ENCODE measurements around the gene NOTO.

Gene NOTO

GRCh38 chr2:73250872-73251846 lies 48.8 kb downstream of the NOTO start:
- H3K27me3 ChIP-seq (ENCODE audit: insufficient read depth, low read length) = no peaks in the 10 kb centered on the region
- H2AFZ ChIP-seq (ENCODE audit: low read depth, low read length) = no peak overlapping the region
- H3K4me3 ChIP-seq (ENCODE audit: low read length) = no peak overlapping the region
- H3K9me3 ChIP-seq (ENCODE audit: low read length) = no peaks in the 10 kb centered on the region
- H3K4me1 ChIP-seq (ENCODE audit: insufficient read depth, low read length) = no peaks in the 10 kb centered on the region
- peaks cover 85% of the 10 kb centered on the region for H3K36me3 ChIP-seq (ENCODE audit: insufficient read depth, low read length)

DNA sequence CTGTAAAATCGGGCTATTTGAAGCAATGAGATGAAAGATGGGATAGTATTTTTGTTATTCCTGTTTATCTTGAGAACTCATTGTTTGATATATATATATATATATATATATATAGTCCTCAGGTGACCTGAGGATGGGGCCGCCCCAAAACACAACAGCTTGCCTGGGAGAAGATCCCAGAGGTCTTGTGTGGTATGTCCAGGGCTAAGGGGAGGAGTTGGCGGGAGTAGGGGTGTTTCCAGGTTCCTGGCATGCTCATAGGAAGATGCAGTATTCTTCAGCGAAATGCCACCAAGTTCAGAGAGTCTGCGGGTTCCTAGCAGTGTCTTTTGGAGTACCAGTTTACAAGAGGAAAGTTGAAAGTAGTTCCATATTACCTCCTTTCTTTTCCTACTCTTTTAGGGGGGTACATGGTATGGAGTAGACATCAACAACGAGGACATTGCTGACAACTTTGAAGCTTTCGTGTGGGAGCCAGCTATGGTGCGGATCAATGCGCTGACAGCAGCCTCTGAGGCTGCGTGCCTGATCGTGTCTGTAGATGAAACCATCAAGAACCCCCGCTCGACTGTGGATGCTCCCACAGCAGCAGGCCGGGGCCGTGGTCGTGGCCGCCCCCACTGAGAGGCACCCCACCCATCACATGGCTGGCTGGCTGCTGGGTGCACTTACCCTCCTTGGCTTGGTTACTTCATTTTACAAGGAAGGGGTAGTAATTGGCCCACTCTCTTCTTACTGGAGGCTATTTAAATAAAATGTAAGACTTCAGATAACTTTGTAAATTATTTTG lies 50.1 kb downstream of the NOTO start:
- no peaks in the 10 kb centered on the region for H3K9me3 ChIP-seq (ENCODE audit: low read length)
- H3K4me3 ChIP-seq (ENCODE audit: low read length) = no peak overlapping the region
- H3K4me1 ChIP-seq (ENCODE audit: insufficient read depth, low read length) = no peaks in the 10 kb centered on the region
- no peak overlapping the region for H2AFZ ChIP-seq (ENCODE audit: low read depth, low read length)
- peaks cover 72% of the 10 kb centered on the region for H3K36me3 ChIP-seq (ENCODE audit: insufficient read depth, low read length)
- H3K27me3 ChIP-seq (ENCODE audit: insufficient read depth, low read length) = no peaks in the 10 kb centered on the region

- Histone ChIP-seq H3K9me3 (ENCODE audit: low read length) (no peaks in the 10 kb centered on the region), H3K36me3 (ENCODE audit: insufficient read depth, low read length) (peaks cover 64% of the 10 kb centered on the region), H2AFZ (ENCODE audit: low read depth, low read length) (no peak overlapping the region), H3K27me3 (ENCODE audit: insufficient read depth, low read length) (no peaks in the 10 kb centered on the region), H3K4me3 (ENCODE audit: low read length) (no peak overlapping the region), H3K4me1 (ENCODE audit: insufficient read depth, low read length) (no peaks in the 10 kb centered on the region)
These were observed 51.0 kb downstream of the NOTO start for GRCh38 chr2:73253400-73253799.

- no peaks in the 10 kb centered on the region for H3K4me1 ChIP-seq (ENCODE audit: insufficient read depth, low read length)
- no peak overlapping the region for H3K4me3 ChIP-seq (ENCODE audit: low read length)
- H3K9me3 ChIP-seq (ENCODE audit: low read length) = no peaks in the 10 kb centered on the region
- peaks cover 62% of the 10 kb centered on the region for H3K36me3 ChIP-seq (ENCODE audit: insufficient read depth, low read length)
- no peaks in the 10 kb centered on the region for H3K27me3 ChIP-seq (ENCODE audit: insufficient read depth, low read length)
- no peak overlapping the region for H2AFZ ChIP-seq (ENCODE audit: low read depth, low read length)
These were observed 51.5 kb downstream of the NOTO start for GRCh38 chr2:73253901-73254300.

- H3K4me3 ChIP-seq (ENCODE audit: low read length) = no peak overlapping the region
- H3K4me1 ChIP-seq (ENCODE audit: insufficient read depth, low read length) = no peaks in the 10 kb centered on the region
- no peak overlapping the region for H2AFZ ChIP-seq (ENCODE audit: low read depth, low read length)
- H3K36me3 ChIP-seq (ENCODE audit: insufficient read depth, low read length) = peaks cover 58% of the 10 kb centered on the region
- no peaks in the 10 kb centered on the region for H3K27me3 ChIP-seq (ENCODE audit: insufficient read depth, low read length)
- no peaks in the 10 kb centered on the region for H3K9me3 ChIP-seq (ENCODE audit: low read length)
These were observed 52.1 kb downstream of the NOTO start for GRCh38 chr2:73254343-73255006.

GRCh38 chr2:73255007-73255644 lies 52.8 kb downstream of the NOTO start:
- Histone ChIP-seq H2AFZ (ENCODE audit: low read depth, low read length) (no peak overlapping the region), H3K27me3 (ENCODE audit: insufficient read depth, low read length) (no peaks in the 10 kb centered on the region), H3K4me1 (ENCODE audit: insufficient read depth, low read length) (no peaks in the 10 kb centered on the region), H3K36me3 (ENCODE audit: insufficient read depth, low read length) (peaks cover 51% of the 10 kb centered on the region), H3K9me3 (ENCODE audit: low read length) (no peaks in the 10 kb centered on the region), H3K4me3 (ENCODE audit: low read length) (no peak overlapping the region)

DNA sequence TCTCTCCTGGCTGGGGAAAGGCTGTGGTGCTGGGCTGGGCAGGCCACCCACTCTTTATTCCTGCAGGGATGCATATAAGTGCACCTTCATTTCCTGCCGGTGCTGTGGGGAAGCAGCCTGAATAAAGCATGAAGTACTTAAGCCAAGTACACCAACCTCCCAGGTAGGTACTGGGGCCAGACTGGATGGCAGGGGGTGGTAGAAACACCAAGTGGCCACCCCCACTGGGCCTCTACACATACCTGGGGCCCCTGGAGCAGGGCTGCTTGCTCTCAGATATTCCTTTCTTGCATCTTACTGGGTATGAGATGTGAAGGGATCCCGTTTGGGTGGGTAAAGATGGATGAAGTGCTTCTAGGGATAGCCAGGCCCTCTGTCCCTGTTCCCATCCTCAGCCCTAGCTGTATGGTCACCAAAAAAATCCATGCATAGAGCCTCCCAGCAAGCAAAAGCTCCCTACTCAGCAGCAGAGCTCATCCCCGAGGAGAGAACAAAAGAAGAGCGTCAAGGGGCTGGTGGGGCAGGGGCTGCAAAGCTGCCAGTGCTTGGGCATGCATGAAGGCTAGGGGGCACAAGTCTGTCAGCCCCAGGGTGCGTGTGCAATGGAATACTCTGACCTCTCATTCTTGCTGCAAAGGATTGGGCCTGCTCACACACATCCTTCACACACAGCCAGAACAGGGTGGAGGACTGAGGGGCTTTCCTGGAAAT lies 53.7 kb downstream of the NOTO start:
- Histone ChIP-seq H2AFZ (ENCODE audit: low read depth, low read length) (no peak overlapping the region), H3K4me3 (ENCODE audit: low read length) (no peak overlapping the region), H3K4me1 (ENCODE audit: insufficient read depth, low read length) (no peaks in the 10 kb centered on the region), H3K36me3 (ENCODE audit: insufficient read depth, low read length) (peaks cover 42% of the 10 kb centered on the region), H3K27me3 (ENCODE audit: insufficient read depth, low read length) (no peaks in the 10 kb centered on the region), H3K9me3 (ENCODE audit: low read length) (no peaks in the 10 kb centered on the region)

DNA sequence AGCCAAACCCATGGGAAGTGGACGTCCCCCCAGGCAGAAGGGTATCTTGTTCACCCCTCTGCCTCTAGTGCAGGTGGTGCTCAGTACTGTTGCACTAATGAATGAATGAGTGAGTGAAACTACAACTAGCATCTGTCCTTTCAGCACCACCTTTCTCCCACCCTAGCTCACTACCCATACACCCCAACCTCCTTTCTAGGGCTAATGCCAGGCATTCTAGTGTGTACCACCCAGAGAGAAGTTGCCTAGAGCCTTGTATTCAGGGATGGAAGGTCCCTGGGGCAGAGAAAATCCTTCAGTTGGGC lies 54.2 kb downstream of the NOTO start:
- H3K9me3 ChIP-seq (ENCODE audit: low read length) = no peaks in the 10 kb centered on the region
- H3K4me1 ChIP-seq (ENCODE audit: insufficient read depth, low read length) = no peaks in the 10 kb centered on the region
- no peaks in the 10 kb centered on the region for H3K27me3 ChIP-seq (ENCODE audit: insufficient read depth, low read length)
- H2AFZ ChIP-seq (ENCODE audit: low read depth, low read length) = no peak overlapping the region
- H3K36me3 ChIP-seq (ENCODE audit: insufficient read depth, low read length) = peaks cover 37% of the 10 kb centered on the region
- no peak overlapping the region for H3K4me3 ChIP-seq (ENCODE audit: low read length)

- Histone ChIP-seq H3K4me1 (ENCODE audit: insufficient read depth, low read length) (no peaks in the 10 kb centered on the region), H3K27me3 (ENCODE audit: insufficient read depth, low read length) (no peaks in the 10 kb centered on the region), H3K36me3 (ENCODE audit: insufficient read depth, low read length) (peaks cover 34% of the 10 kb centered on the region), H3K9me3 (ENCODE audit: low read length) (no peaks in the 10 kb centered on the region), H2AFZ (ENCODE audit: low read depth, low read length) (no peak overlapping the region), H3K4me3 (ENCODE audit: low read length) (no peak overlapping the region)
These were observed 54.6 kb downstream of the NOTO start for GRCh38 chr2:73257021-73257420.

DNA sequence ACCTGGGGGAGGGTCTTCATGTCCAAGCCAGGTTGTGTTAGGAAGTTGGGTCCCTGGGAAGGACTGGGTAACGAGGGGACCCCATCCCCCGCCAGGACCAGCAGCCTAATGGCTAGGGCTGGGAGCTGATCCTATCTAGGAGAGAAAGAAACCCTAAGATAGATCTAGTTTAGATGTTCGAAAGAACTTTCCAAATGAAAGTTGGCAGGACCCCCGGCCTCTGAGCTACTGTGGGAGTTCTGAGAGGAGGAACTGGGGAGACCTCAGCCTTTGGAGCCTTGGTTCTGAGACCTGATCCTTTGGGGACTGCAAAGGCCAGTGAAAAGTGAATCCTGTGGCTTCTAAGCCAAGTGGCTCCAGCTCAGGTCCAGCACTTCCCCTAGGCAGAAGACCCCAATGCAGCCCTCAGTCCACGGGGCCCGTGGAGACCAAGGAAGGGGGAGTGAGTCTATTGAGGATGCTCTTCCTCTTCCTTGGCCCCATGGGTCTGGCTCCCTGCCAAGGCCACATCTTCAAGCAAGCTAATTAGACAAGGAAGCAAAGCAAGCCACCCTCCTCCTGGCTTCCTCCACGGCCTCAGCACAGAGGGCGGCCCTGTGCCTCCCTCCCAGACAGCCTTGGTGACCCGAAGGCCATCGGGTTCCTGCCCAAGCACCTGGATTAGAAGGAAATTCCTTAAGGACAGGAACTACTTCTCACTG lies 55.2 kb downstream of the NOTO start:
- Histone ChIP-seq H2AFZ (ENCODE audit: low read depth, low read length) (no peak overlapping the region), H3K36me3 (ENCODE audit: insufficient read depth, low read length) (peaks cover 29% of the 10 kb centered on the region), H3K27me3 (ENCODE audit: insufficient read depth, low read length) (no peaks in the 10 kb centered on the region), H3K9me3 (ENCODE audit: low read length) (no peaks in the 10 kb centered on the region), H3K4me1 (ENCODE audit: insufficient read depth, low read length) (no peaks in the 10 kb centered on the region), H3K4me3 (ENCODE audit: low read length) (no peak overlapping the region)

- no peak overlapping the region for H3K4me3 ChIP-seq (ENCODE audit: low read length)
- H3K27me3 ChIP-seq (ENCODE audit: insufficient read depth, low read length) = no peaks in the 10 kb centered on the region
- no peak overlapping the region for H2AFZ ChIP-seq (ENCODE audit: low read depth, low read length)
- H3K4me1 ChIP-seq (ENCODE audit: insufficient read depth, low read length) = no peaks in the 10 kb centered on the region
- peaks cover 24% of the 10 kb centered on the region for H3K36me3 ChIP-seq (ENCODE audit: insufficient read depth, low read length)
- no peaks in the 10 kb centered on the region for H3K9me3 ChIP-seq (ENCODE audit: low read length)
These were observed 56.0 kb downstream of the NOTO start for GRCh38 chr2:73258186-73258912.
